Lung (tissue), 12 donors: ENCODE results near the gene AP1G2. TPM values are rescaled to one million over a fixed set of nuclear protein-coding genes. Genes with fewer than 3 reads are reported as not detected.

Experiments
- ATAC-seq: fragments of 200-7000 bp; cut with Tn5 transposase; one replicate; pipeline ENCODE4 v1.9.1; 2020; ENCODE audit warnings: moderate number of reproducible peaks; ENCODE audit not compliant: insufficient read depth, low FRiP score
- DNase-seq, 3 donors: peaks; one replicate each; pipeline ENCODE4 v3.0.0-alpha.2; 2013 to 2017
- H3K27ac ChIP-seq, 2 donors: one replicate each; pipeline ENCODE4 v1.5.1; 2013; ENCODE audit warnings: mild to moderate bottlenecking in 2 of 2, moderate library complexity in 2 of 2, control low read depth in 1 of 2, inconsistent platforms in 1 of 2, low read depth in 1 of 2, low read length in 1 of 2
- H3K27me3 ChIP-seq, 3 donors: one replicate each; pipeline ENCODE4 v1.5.1; 2013; ENCODE audit warnings: low read length in 2 of 3; ENCODE audit not compliant: control insufficient read depth in 3 of 3, insufficient read depth in 3 of 3
- H3K36me3 ChIP-seq, 4 donors: one replicate each; pipeline ENCODE4 v1.5.1; 2013; ENCODE audit warnings: low read length in 4 of 4, mild to moderate bottlenecking in 1 of 4, moderate library complexity in 1 of 4; ENCODE audit not compliant: control insufficient read depth in 4 of 4, insufficient read depth in 4 of 4
- H3K4me1 ChIP-seq, 5 donors: one replicate each; pipeline ENCODE4 v1.5.1; 2013; ENCODE audit warnings: low read length in 5 of 5, mild to moderate bottlenecking in 2 of 5, moderate library complexity in 1 of 5; ENCODE audit not compliant: control insufficient read depth in 5 of 5, insufficient read depth in 5 of 5
- H3K4me3 ChIP-seq: one replicate; pipeline ENCODE4 v1.5.1; 2013; ENCODE audit warnings: mild to moderate bottlenecking, control low read depth, moderate library complexity
- H3K9ac ChIP-seq, 2 donors: one replicate each; pipeline ENCODE4 v1.5.1; 2013; ENCODE audit warnings: low read length in 2 of 2, control low read depth in 1 of 2; ENCODE audit not compliant: insufficient read depth in 1 of 2
- H3K9me3 ChIP-seq, 4 donors: one replicate each; pipeline ENCODE4 v1.5.1; 2013; ENCODE audit warnings: low read length in 3 of 4, mild to moderate bottlenecking in 1 of 4, moderate library complexity in 1 of 4; ENCODE audit not compliant: control insufficient read depth in 4 of 4, insufficient read depth in 3 of 4
- CTCF ChIP-seq: IDR thresholded peaks from 2 replicates; pipeline ENCODE4 v1.5.1; 2012; ENCODE audit warnings: mild to moderate bottlenecking; ENCODE audit errors: control extremely low read depth, extremely low read depth
- WGBS, 2 donors: extraction: QIAGEN DNeasy Blood & Tissue Kit; methylation state at CpG; one replicate each; pipeline ENCODE4 v1.1.7; 2013; 5-methylcytosine and 5-hydroxymethylcytosine counted together
- polyA plus RNA-seq, 2 donors: library from polyadenylated mRNA; stranded (reverse); fragments of 200-250 nt; gene quantifications; one replicate each; pipeline ENCODE4 v1.2.1, GENCODE V29; 2013
- total RNA-seq, 2 donors: library from RNA; depleted of rRNA in 1 of 2; stranded (reverse); fragments of >200 nt in 1 of 2; gene quantifications; one replicate each; pipeline ENCODE4 v1.2.1, GENCODE V29; 2014 to 2021
- donor health status: control.
- donor health status: control.
- donor health status: Bipolar disorder and iron deficiency.
- donor health status: healthy.
- donor health status: DM: yes; HTN: yes; CAD: no.

AP1G2 gene
- total and polyA plus RNA-seq, 4 donors, result 48.0 to 106 (median 81.8) TPM

- H3K4me3 ChIP-seq, result no peak overlapping the region
- DNase-seq (no peak), ATAC-seq (no peak)
- H3K27ac ChIP-seq, result no peak overlapping the region
- H3K36me3 ChIP-seq, result peaks cover 0 to 18% (median 11%) of the 10 kb centered on the region in 4 donors
- TF ChIP-seq CTCF, result no peak
- no peaks in the 10 kb centered on the region for H3K9me3 ChIP-seq
- no peaks in the 10 kb centered on the region for H3K27me3 ChIP-seq
- H3K9ac ChIP-seq, result no peak overlapping the region
- 91 to 95% methylated on average over 11 of the region's 11 CpGs for WGBS, 2 donors
- H3K4me1 ChIP-seq, result peaks cover 0 to 21% (median 5%) of the 10 kb centered on the region in 5 donors
These were observed 2.0 kb downstream of the AP1G2 start for GRCh38 chr14:23565626-23566025.

- Histone ChIP-seq H3K27me3 (no peaks in the 10 kb centered on the region), H3K4me3 (no peak overlapping the region), H3K9me3 (no peaks in the 10 kb centered on the region), H3K36me3 (peaks cover 0 to 21% (median 14%) of the 10 kb centered on the region in 4 donors), H3K27ac (no peak overlapping the region), H3K9ac (no peak overlapping the region), H3K4me1 (peaks cover 0 to 21% (median 5%) of the 10 kb centered on the region in 5 donors)
- TF ChIP-seq CTCF, result no peak
- WGBS, 2 donors, result 85 to 91% methylated on average over 7 of the region's 7 CpGs
- DNase-seq (no peak), ATAC-seq (no peak)
These were observed 2.7 kb downstream of the AP1G2 start for GRCh38 chr14:23564876-23565275.

- Histone ChIP-seq H3K27me3 (no peaks in the 10 kb centered on the region), H3K4me3 (no peak overlapping the region), H3K4me1 (peaks cover 0 to 21% (median 5%) of the 10 kb centered on the region in 5 donors), H3K36me3 (peaks cover 0 to 26% (median 17%) of the 10 kb centered on the region in 4 donors), H3K27ac (no peak overlapping the region), H3K9ac (no peak overlapping the region), H3K9me3 (no peaks in the 10 kb centered on the region)
- WGBS, 2 donors, result 87 to 92% methylated on average over 13 of the region's 13 CpGs
- no peak for ATAC-seq
- DNase-seq, result no peak
- no peak for TF ChIP-seq CTCF
These were observed 3.3 kb downstream of the AP1G2 start for GRCh38 chr14:23564181-23564812.
